ENCODE results near the gene CENPT.

The CENPT gene, protein sequence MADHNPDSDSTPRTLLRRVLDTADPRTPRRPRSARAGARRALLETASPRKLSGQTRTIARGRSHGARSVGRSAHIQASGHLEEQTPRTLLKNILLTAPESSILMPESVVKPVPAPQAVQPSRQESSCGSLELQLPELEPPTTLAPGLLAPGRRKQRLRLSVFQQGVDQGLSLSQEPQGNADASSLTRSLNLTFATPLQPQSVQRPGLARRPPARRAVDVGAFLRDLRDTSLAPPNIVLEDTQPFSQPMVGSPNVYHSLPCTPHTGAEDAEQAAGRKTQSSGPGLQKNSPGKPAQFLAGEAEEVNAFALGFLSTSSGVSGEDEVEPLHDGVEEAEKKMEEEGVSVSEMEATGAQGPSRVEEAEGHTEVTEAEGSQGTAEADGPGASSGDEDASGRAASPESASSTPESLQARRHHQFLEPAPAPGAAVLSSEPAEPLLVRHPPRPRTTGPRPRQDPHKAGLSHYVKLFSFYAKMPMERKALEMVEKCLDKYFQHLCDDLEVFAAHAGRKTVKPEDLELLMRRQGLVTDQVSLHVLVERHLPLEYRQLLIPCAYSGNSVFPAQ

DNA sequence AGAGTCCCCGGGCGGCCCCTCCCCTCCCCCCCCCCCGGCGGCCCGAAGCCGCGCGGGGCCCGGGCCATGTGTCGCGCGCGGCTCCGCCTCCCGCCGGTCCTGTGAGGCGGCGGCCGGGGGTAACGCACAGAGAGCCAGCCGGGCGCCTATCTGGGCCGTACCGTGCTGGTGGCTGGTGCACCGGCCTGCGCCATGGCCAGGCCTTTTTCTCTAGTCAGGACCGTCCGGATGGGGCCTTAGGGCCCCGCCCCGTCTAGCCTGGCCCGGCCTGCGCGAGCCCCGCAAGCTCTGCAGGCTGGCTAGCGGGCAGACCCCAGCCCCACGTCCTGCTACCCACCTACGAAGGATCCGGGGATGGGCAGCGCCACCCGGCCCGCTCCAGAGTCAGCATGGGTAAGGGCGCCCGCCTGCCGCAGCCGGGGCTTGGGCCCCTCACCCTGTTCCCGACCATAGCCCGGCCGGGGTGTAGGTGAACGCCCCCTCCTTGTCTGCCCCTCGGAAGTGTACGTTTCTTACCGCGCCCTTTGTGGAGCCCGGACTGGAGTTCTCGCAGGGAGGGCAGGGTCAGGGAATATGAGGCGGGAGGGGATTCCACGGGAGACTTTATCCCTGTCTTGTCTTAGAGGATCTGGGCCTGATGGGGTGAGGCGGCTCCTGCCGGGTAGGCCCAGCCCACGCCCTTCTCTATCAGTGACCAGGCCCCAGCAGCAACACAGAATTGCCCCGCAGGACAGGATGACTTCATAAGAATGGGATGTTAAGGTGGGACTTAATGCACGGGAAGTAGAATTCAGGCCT lies at the start of gene CENPT:
TSS of gene CENPT (minus strand) at position 630 of the 798 bp plus-strand sequence. CDS start 13,834 bp downstream, outside the sequence.
- H3K4me1 Mint-ChIP-seq: peaks cover 55% of the 10 kb centered on the region
- H3K36me3 Mint-ChIP-seq: peaks cover 21% of the 10 kb centered on the region
- CTCF ChIA-PET: interaction anchor here (1.2 kb wide), 2 partner anchors 31 to 175 kb away, joined by 3 read pairs; no protein-coding TSS in a partner anchor
- H3K27ac Mint-ChIP-seq: peak within 1 kb of the TSS; percentile 88
- peak within 1 kb of the TSS; percentile 95 for H3K4me3 Mint-ChIP-seq
- H3K9me3 Mint-ChIP-seq: no peaks in the 10 kb centered on the region
- peak; percentile 76 for DNase-seq
- H3K27me3 Mint-ChIP-seq: no peaks in the 10 kb centered on the region

DNA sequence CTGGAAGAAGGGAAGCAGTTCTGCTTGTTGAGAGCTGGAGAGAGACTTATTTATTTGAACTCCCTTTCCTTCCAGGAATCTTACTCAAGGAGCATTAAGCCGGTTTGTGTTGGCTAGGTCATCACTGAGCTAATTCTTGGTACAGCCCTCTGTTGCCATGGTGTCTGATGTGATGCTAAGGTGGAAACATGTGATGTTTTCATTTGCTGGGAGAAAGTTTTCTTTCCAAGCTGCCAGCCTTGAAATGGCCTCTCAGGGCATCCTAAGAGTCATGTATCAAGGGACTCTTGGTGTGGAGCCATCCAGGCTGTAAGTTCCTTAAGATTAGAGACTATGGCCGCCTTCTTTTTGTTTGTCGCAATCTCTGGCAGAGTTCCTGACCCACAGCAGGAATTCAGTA lies 49.7 kb upstream of the CENPT start:
- Mint-ChIP-seq H3K27me3 (no peaks in the 10 kb centered on the region), H3K4me1 (peaks cover 33% of the 10 kb centered on the region), H3K27ac (no peak overlapping the region), H3K4me3 (no peak overlapping the region), H3K9me3 (no peaks in the 10 kb centered on the region), H3K36me3 (peaks cover 1% of the 10 kb centered on the region)
- DNase-seq: no peak
- CTCF ChIA-PET: interaction anchor here (1.3 to 2.3 kb wide), 3 partner anchors 14 to 81 kb away, joined by 3 to 8 read pairs (median 3); partner anchors contain the start of gene NRN1L

DNA sequence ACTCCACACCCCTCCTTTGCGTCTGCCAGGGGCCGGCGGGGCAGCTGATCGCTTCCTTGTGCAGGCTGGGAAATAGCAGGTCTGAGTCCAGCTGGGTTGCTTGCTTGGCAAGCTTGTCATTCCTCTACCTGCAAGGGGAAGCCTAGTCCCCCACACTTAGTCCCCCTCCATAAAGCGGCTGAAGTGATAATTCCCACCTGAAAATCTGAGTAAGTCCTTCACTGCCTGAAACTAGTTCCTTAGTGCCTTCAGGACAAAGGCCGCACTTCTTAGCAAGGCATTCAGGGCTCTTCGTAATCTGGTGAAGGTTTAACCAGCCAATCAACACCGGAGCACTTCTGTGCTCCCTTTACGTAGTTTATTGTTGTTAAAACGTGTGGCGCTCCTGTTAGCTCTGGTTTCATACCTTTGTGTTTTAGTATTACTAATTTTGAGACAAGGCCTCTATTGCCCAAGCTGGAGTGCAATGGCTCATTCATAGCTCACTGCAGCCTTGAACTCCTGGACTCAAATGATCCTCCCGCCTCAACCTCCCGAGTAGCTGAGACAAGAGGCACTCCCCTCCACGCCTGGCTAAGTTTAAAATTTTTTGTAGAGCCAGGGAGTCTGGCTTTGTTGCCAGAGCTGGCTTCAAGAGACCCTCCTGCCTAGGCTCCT lies 46.4 kb upstream of the CENPT start:
- Mint-ChIP-seq H3K36me3 (peaks cover 1% of the 10 kb centered on the region), H3K4me1 (peaks cover 30% of the 10 kb centered on the region), H3K9me3 (no peaks in the 10 kb centered on the region), H3K27me3 (no peaks in the 10 kb centered on the region), H3K4me3 (peak overlapping the region; percentile 97), H3K27ac (peak overlapping the region; percentile 98)
- DNase-seq: no peak
- CTCF ChIA-PET: interaction anchor here (0.6 to 2.5 kb wide), 5 partner anchors 10 to 77 kb away, joined by 3 to 14 read pairs (median 3); partner anchors contain the start of gene NRN1L

DNA sequence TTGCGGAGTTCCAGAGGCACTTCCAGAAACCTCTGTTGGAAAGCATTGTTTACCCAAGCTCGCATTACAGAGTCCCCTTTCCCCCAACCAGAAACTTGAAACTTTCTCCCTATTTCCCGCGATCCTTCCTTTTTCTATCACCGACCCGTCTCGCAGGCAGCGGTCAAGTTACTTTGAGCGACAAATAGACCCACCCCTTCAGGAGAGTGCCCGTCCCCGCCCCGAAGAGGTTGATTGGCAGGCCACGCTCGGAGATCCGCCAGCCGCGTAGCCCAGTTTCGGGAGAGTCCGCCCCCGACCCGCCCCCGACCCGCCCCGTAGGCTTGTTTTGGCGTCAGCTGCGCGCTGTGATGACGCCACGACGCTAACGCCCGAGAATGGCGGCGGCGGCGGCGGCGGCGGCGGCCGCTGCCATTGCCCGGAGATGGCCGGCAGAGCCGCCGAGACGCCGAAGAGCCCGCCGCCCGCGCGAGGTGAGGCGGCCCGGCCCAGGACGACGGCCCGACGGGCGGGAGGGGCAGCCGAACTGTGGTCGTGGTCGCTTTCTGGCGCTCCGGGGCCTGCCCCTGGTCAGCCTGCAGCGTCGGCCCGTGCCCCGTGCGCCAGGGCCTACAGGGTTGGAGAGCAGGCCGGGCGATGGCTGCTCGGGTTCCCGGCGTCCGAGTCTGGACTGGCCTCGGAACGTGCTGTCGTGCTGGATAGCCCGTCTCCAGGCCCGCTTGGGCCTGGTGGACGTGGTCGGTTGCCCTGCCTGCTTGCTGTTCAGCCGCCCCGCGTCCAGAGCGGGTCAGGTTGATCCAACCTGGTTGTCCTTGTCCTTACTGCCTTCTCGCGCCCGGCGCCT lies 45.6 kb upstream of the CENPT start, which contains the start of gene PSKH1:
TSS of gene PSKH1 (plus strand) at position 356 of the 844 bp plus-strand sequence. CDS start 15,496 bp downstream, outside the sequence.
- Mint-ChIP-seq H3K27me3 (no peaks in the 10 kb centered on the region), H3K4me3 (peak within 1 kb of the TSS; percentile 97), H3K27ac (peak within 1 kb of the TSS; percentile 98), H3K9me3 (no peaks in the 10 kb centered on the region), H3K4me1 (peaks cover 28% of the 10 kb centered on the region), H3K36me3 (peaks cover 1% of the 10 kb centered on the region)
- CTCF ChIA-PET: interaction anchor here (0.6 to 2.9 kb wide), 7 partner anchors 9 to 77 kb away, joined by 3 to 14 read pairs (median 3); partner anchors contain the start of gene NRN1L
- DNase-seq: peak; percentile 97

DNA sequence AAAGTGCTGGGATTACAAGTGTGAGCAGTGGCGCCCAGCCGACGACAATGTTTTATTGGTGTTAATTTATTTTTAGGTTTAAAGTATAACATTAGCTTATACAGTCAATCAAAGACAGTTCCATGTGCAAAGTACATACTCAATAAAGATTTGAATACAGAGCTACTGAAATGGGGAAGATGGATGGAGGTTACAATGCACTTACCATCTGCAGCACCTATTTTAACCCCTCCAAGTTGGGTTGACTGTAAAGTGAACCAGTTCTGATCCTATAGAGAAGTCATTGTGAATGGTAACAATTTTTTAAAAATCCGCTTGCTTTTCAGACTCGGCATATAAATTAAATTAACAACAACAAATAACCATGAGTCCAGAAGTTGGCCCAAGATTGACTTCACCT lies 44.9 kb upstream of the CENPT start:
- no peaks in the 10 kb centered on the region for H3K27me3 Mint-ChIP-seq

DNA sequence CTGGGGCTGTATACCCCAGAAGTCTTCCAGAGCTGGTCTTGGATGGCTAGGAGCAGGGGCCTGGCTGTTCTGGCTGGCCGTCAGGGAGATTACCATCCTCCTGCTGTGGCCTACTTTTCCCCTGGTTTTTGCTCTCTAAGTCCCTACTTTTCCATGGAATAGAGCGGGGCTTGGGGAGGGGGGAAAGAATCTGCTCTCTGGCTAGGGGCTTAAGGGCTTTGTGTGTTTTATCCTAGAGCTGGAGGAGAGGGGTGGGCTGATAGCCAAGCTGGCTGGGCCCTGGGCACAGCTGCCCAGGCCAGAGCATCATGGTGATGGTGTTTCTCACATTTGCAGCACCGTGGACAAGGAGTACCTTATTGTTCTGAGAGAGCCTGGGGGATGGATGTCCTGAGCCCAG lies 40.8 kb upstream of the CENPT start:
- no peaks in the 10 kb centered on the region for H3K9me3 Mint-ChIP-seq
- peaks cover 15% of the 10 kb centered on the region for H3K36me3 Mint-ChIP-seq
- H3K27ac Mint-ChIP-seq: no peak overlapping the region
- H3K27me3 Mint-ChIP-seq: no peaks in the 10 kb centered on the region
- peaks cover 8% of the 10 kb centered on the region for H3K4me1 Mint-ChIP-seq
- CTCF ChIA-PET: no interaction called here
- DNase-seq: no peak
- no peak overlapping the region for H3K4me3 Mint-ChIP-seq

More for the DNA sequence above, 44.9 kb upstream of the CENPT start:
- Mint-ChIP-seq H3K9me3 (no peaks in the 10 kb centered on the region), H3K36me3 (peaks cover 1% of the 10 kb centered on the region), H3K27ac (peak overlapping the region; percentile 82), H3K4me3 (peak overlapping the region; percentile 97), H3K4me1 (peaks cover 28% of the 10 kb centered on the region)
- no peak for DNase-seq
- CTCF ChIA-PET: interaction anchor here (1.0 to 2.9 kb wide), 4 partner anchors 8 to 36 kb away, joined by 3 to 14 read pairs (median 7); partner anchors contain the start of gene NRN1L

DNA sequence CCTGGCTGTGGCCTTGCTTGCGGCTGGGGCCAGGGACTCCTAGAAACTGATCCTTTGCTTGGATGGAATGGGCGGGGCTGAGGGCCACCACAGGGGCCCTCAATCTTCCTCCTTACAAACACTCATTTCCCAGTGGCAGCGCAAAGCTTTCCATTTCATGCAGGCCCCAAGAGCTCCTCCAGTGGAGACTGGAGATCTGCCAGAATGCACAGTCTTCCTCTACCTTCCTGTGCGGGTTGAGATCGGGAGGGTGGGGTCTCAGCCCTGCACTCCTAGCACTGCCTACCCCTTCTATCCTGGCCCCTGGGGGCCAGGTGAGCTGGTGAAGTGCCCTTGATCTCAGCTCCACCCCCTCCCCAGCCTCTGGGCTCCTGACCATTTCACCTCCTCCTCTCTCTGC lies 38.9 kb upstream of the CENPT start:
- no peaks in the 10 kb centered on the region for H3K9me3 Mint-ChIP-seq
- H3K4me1 Mint-ChIP-seq: no peaks in the 10 kb centered on the region
- no peaks in the 10 kb centered on the region for H3K27me3 Mint-ChIP-seq
- no peak overlapping the region for H3K27ac Mint-ChIP-seq
- CTCF ChIA-PET: interaction anchor here (0.6 to 2.2 kb wide), 7 partner anchors 10 to 362 kb away, joined by 3 to 6 read pairs (median 4); no protein-coding TSS in a partner anchor
- DNase-seq: no peak
- H3K36me3 Mint-ChIP-seq: peaks cover 27% of the 10 kb centered on the region
- no peak overlapping the region for H3K4me3 Mint-ChIP-seq

DNA sequence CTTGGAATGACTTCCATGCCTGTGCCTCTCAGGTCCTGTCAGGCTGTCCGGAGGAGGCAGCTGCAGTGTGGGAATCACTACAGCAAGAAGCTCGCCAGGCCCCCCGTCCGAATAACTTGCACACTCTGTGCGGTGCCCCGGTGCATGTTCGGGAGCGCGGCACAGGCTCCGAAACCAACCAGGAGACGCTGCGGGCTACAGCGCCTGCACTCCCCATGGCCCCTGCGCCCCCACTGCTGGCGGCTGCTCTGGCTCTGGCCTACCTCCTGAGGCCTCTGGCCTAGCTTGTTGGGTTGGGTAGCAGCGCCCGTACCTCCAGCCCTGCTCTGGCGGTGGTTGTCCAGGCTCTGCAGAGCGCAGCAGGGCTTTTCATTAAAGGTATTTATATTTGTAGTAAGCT lies 38.5 kb upstream of the CENPT start:
- no peak for DNase-seq
- no peak overlapping the region for H3K4me3 Mint-ChIP-seq
- no peaks in the 10 kb centered on the region for H3K4me1 Mint-ChIP-seq
- CTCF ChIA-PET: interaction anchor here (0.6 to 2.2 kb wide), 8 partner anchors 10 to 364 kb away, joined by 3 to 6 read pairs (median 4); no protein-coding TSS in a partner anchor
- no peaks in the 10 kb centered on the region for H3K9me3 Mint-ChIP-seq
- H3K36me3 Mint-ChIP-seq: peaks cover 30% of the 10 kb centered on the region
- no peak overlapping the region for H3K27ac Mint-ChIP-seq
- no peaks in the 10 kb centered on the region for H3K27me3 Mint-ChIP-seq

DNA sequence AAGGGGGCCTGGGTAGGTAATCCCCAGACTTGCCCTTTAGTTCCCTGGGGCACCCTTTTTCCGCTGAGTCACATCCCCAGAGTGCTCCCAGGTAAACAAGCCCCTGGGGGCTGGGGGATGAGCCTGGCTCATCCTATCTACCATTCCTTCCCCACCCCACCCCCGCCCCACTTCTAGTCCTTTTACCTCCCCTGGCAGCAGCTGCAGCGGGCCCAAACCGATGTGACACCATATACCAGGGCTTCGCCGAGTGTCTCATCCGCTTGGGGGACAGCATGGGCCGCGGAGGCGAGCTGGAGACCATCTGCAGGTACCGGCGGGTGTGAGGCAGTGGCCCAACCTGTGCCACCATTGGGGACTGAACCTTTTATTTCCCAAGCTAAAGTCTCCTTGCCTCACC lies 38.1 kb upstream of the CENPT start:
- Mint-ChIP-seq H3K4me3 (no peak overlapping the region), H3K4me1 (no peaks in the 10 kb centered on the region), H3K27ac (no peak overlapping the region), H3K9me3 (no peaks in the 10 kb centered on the region), H3K36me3 (peaks cover 30% of the 10 kb centered on the region), H3K27me3 (no peaks in the 10 kb centered on the region)
- DNase-seq: no peak
- CTCF ChIA-PET: interaction anchor here (0.7 to 4.7 kb wide), 6 partner anchors 9 to 363 kb away, joined by 3 to 39 read pairs (median 5); no protein-coding TSS in a partner anchor

DNA sequence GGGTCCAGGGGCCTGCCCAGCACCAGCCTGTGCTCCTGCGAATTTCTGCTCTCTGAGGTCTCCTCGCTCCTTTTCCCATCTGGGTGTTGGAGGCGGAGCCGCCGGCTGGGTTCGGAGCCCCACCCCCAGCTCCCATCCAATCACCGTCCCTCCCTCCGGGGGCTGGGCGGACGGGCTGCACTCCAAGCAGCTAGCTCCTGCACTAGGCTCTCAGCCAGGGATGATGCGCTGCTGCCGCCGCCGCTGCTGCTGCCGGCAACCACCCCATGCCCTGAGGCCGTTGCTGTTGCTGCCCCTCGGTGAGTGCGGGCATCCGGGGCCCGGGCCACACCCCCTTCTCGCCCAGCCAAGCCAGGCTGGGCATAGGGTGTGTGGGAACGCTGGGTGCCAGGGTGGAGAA lies 37.2 kb upstream of the CENPT start, which contains the start of gene NRN1L:
TSS of gene NRN1L (plus strand) at position 202 of the 400 bp plus-strand sequence. CDS start at position 221, 19 bp downstream.
- H3K27me3 Mint-ChIP-seq: no peaks in the 10 kb centered on the region
- H3K36me3 Mint-ChIP-seq: peaks cover 35% of the 10 kb centered on the region
- peak within 1 kb of the TSS; percentile 45 for H3K27ac Mint-ChIP-seq
- no peaks in the 10 kb centered on the region for H3K9me3 Mint-ChIP-seq
- no peaks in the 10 kb centered on the region for H3K4me1 Mint-ChIP-seq
- DNase-seq: no peak
- H3K4me3 Mint-ChIP-seq: no peak within 1 kb of the TSS
- CTCF ChIA-PET: interaction anchor here (0.9 to 4.7 kb wide), 20 partner anchors 8 to 363 kb away, joined by 3 to 39 read pairs (median 8); partner anchors contain the start of genes EDC4, NFATC3 and PSKH1

DNA sequence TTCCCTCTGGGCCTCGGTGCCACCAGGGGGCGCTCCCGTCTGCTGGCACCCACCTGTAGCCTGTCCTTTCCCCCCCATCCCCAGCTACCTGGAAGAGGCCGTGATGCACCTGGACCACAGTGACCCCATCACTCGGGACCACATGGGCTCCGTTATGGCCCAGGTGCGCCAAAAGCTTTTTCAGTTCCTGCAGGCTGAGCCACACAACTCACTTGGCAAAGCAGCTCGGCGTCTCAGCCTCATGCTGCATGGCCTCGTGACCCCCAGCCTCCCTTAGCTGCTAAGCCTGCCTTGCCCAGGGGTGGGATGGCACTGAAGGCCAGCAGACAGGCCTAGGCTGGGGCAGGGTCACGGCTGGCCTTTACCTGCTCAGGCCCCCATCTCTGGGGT lies 36.4 kb upstream of the CENPT start:
- DNase-seq: peak; percentile 80
- CTCF ChIA-PET: interaction anchor here (0.6 to 4.7 kb wide), 34 partner anchors 9 to 363 kb away, joined by 3 to 49 read pairs (median 6); partner anchors contain the start of genes CTRL, EDC4, NFATC3 and PSKH1
- Mint-ChIP-seq H3K27me3 (no peaks in the 10 kb centered on the region), H3K9me3 (no peaks in the 10 kb centered on the region), H3K4me1 (no peaks in the 10 kb centered on the region), H3K4me3 (no peak overlapping the region), H3K27ac (peak overlapping the region; percentile 45), H3K36me3 (peaks cover 42% of the 10 kb centered on the region)

DNA sequence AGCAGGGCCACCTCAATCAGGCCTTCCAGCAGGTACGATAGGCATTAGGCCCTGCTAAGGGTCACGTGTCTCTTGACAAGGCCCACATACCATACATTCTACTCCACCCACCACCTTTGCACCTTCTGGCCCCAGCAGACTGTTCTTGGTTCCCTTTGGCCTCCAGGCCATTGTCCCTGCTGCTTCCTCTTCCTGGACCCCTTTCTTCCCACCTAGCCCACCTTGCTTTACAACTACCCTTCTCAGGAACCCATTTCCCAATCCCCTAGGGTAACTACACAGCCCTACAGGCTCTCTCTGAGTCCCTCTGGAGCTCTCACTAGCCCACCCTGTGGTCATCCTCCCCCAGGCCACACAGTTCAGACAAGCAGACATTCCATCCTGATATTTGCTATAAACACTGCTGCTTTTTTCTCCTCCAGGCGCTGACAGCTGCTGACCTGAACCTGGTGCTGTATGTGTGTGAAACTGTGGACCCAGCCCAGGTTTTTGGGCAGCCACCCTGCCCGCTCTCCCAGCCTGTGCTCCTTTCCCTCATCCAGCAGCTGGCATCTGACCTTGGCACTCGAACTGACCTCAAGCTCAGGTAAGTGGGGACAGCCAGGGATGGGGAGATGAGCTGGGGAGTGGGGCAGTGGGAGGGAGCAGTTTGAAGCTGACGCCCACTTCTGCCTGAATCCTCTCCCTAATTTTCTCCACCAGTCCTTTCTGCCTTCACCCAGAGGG lies 35.8 kb upstream of the CENPT start:
- Mint-ChIP-seq H3K4me3 (no peak overlapping the region), H3K27me3 (no peaks in the 10 kb centered on the region), H3K9me3 (no peaks in the 10 kb centered on the region), H3K27ac (peak overlapping the region; percentile 72), H3K36me3 (peaks cover 45% of the 10 kb centered on the region), H3K4me1 (no peaks in the 10 kb centered on the region)
- DNase-seq: no peak
- CTCF ChIA-PET: interaction anchor here (0.6 to 4.7 kb wide), 34 partner anchors 8 to 362 kb away, joined by 3 to 49 read pairs (median 6); partner anchors contain the start of genes CTRL and PSKH1

All from activated naive CD4-positive, alpha-beta T cell treated with anti-CD3 and anti-CD28 coated beads, Interleukin-2, amount 10 ng/mL, durations not matched to agents 7 days and 5 days (primary cell).